ENCODE measurements around the gene TBX6.

Gene TBX6

GRCh38 chr16:30088832-30089624, 2.7 kb downstream of the TBX6 start:
- TF ChIP-seq CTCF (conservative IDR thresholded peaks at IDR 0.05; ENCODE audit: low read depth, low read length) = no peak
- DNase-seq (ENCODE audit: low read depth) = no peak
- no peak overlapping the region for H3K4me3 ChIP-seq (ENCODE audit: low read length)

GRCh38 chr16:30088237-30088831, 3.4 kb downstream of the TBX6 start:
- H3K4me3 ChIP-seq (ENCODE audit: low read length) = no peak overlapping the region
- DNase-seq (ENCODE audit: low read depth) = no peak
- TF ChIP-seq CTCF (conservative IDR thresholded peaks at IDR 0.05; ENCODE audit: low read depth, low read length) = no peak

GRCh38 chr16:30087181-30087898, 4.4 kb downstream of the TBX6 start:
- no peak for DNase-seq (ENCODE audit: low read depth)
- no peak overlapping the region for H3K4me3 ChIP-seq (ENCODE audit: low read length)
- TF ChIP-seq CTCF (conservative IDR thresholded peaks at IDR 0.05; ENCODE audit: low read depth, low read length) = no peak

GRCh38 chr16:30086291-30087140, 5.2 kb downstream of the TBX6 start:
- no peak for DNase-seq (ENCODE audit: low read depth)
- no peak overlapping the region for H3K4me3 ChIP-seq (ENCODE audit: low read length)
- no peak for TF ChIP-seq CTCF (conservative IDR thresholded peaks at IDR 0.05; ENCODE audit: low read depth, low read length)

- DNase-seq (ENCODE audit: low read depth) = no peak
- H3K4me3 ChIP-seq (ENCODE audit: low read length) = no peak overlapping the region
- no peak for TF ChIP-seq CTCF (conservative IDR thresholded peaks at IDR 0.05; ENCODE audit: low read depth, low read length)
Measured at GRCh38 chr16:30085820-30086219, 5.9 kb downstream of the TBX6 start.

- no peak for DNase-seq (ENCODE audit: low read depth)
- TF ChIP-seq CTCF (conservative IDR thresholded peaks at IDR 0.05; ENCODE audit: low read depth, low read length) = no peak
- H3K4me3 ChIP-seq (ENCODE audit: low read length) = no peak overlapping the region
Measured at GRCh38 chr16:30085247-30085646, 6.5 kb downstream of the TBX6 start.
